HCT116 (cell line): ENCODE data around the gene SYNE4. TPM values are rescaled to one million over a fixed set of nuclear protein-coding genes. Genes with fewer than 3 reads are reported as not detected.

ENCODE experiments used
- ATAC-seq: fragments of 200-7000 bp; cut with Tn5 transposase; 2 replicates; pipeline ENCODE4 v1.9.1; 2020; ENCODE audit warnings: mild to moderate bottlenecking, moderate library complexity
- BruUV-seq: library from RNA; stranded (reverse); fragments of 400-500 nt; replicated peaks from 2 replicates; lab custom pipeline; 2021; lab: Mats Ljungman, UMichigan
- CTCF ChIA-PET: fragments of 300-600 bp; sonication (Branson Sonifier 250); formaldehyde crosslinking; loops from one replicate; lab custom pipeline; 2021; ENCODE audit warnings: antibody characterized with exemption; lab: Charles Lee
- POLR2A ChIA-PET: fragments of 300-600, 350-600 bp; sonication (Branson Sonifier 250); formaldehyde crosslinking; loops from one replicate; lab custom pipeline; 2021; ENCODE audit warnings: antibody characterized with exemption; lab: Charles Lee
- RAD21 ChIA-PET, 2 experiments: fragments of 300-600 bp; sonication (Branson Sonifier 250); formaldehyde crosslinking; loops; one replicate each; lab custom pipeline; 2023; ENCODE audit warnings: low total read pairs in 2 of 2; ENCODE audit not compliant: uncharacterized antibody in 2 of 2, unreplicated experiment in 2 of 2, low non-redundant PET in 1 of 2; lab: Charles Lee
- DNase-seq: peaks from one replicate; pipeline ENCODE4 v3.0.0-alpha.2; 2010; ENCODE audit warnings: low read depth, low spot score
- H2AFZ ChIP-seq: fragments of 200-600 bp; shearing (Covaris generic), sonication (generic); 2 replicates; pipeline ENCODE4 v1.6.1; 2017; ENCODE audit warnings: low read depth, mixed run types, mixed read lengths, antibody characterized with exemption, low read length; ENCODE audit not compliant: poor library complexity, severe bottlenecking
- H3K27ac ChIP-seq: 2 replicates; pipeline ENCODE4 v1.5.1; 2012; ENCODE audit warnings: low read depth, low read length
- H3K27me3 ChIP-seq: fragments of 200-600 bp; sonication (generic); 2 replicates; pipeline ENCODE4 v1.6.1; 2016; ENCODE audit warnings: mixed run types, low read length, mixed read lengths; ENCODE audit not compliant: insufficient read depth
- H3K36me3 ChIP-seq, 2 experiments: fragments of 200-500 bp in 1 of 2; fragments of 200-600 bp in 1 of 2; sonication (Bioruptor generic) in 1 of 2; sonication (generic) in 1 of 2; 2 replicates each; pipeline versions ENCODE4 v1.5.1 to v1.6.1; 2014 to 2016; ENCODE audit warnings: low read length in 2 of 2, inconsistent platforms in 1 of 2, mixed read lengths in 1 of 2, mixed run types in 1 of 2; ENCODE audit not compliant: insufficient read depth in 2 of 2, control insufficient read depth in 1 of 2
- H3K4me1 ChIP-seq, 2 experiments: fragments of 200-600 bp in 1 of 2; sonication (generic) in 1 of 2; 2 replicates each; pipeline versions ENCODE4 v1.5.1 to v1.6.1; 2012 to 2017; ENCODE audit warnings: low read length in 2 of 2, inconsistent platforms in 1 of 2, mild to moderate bottlenecking in 1 of 2, mixed read lengths in 1 of 2, mixed run types in 1 of 2, moderate library complexity in 1 of 2; ENCODE audit not compliant: insufficient read depth in 2 of 2, control insufficient read depth in 1 of 2
- H3K4me2 ChIP-seq: fragments of 200-600 bp; sonication (generic); 2 replicates; pipeline ENCODE4 v1.6.1; 2017; ENCODE audit warnings: mixed run types, low read length, mixed read lengths
- H3K4me3 ChIP-seq, 2 experiments: fragments of 200-600 bp in 1 of 2; sonication (generic) in 1 of 2; replicated peaks in 1 of 2; 2 replicates each; pipeline ENCODE4 v1.5.1; 2011 to 2016; ENCODE audit warnings: low read length in 2 of 2, control low read depth in 1 of 2, low read depth in 1 of 2, mild to moderate bottlenecking in 1 of 2, mixed read lengths in 1 of 2, mixed run types in 1 of 2
- H3K79me2 ChIP-seq: fragments of 200-600 bp; sonication (generic); 2 replicates; pipeline ENCODE4 v1.6.1; 2017; ENCODE audit warnings: mild to moderate bottlenecking, mixed run types, low read length, moderate library complexity, mixed read lengths; ENCODE audit not compliant: insufficient read depth
- H3K9ac ChIP-seq: fragments of 200-600 bp; sonication (generic); 2 replicates; pipeline ENCODE4 v1.6.1; 2016; ENCODE audit warnings: low read length, mixed read lengths
- H3K9me2 ChIP-seq: fragments of 200-600 bp; sonication (generic), shearing (Covaris generic); 2 replicates; pipeline ENCODE4 v1.6.1; 2017; ENCODE audit warnings: mixed run types, mild to moderate bottlenecking, moderate library complexity; ENCODE audit not compliant: insufficient read depth
- H3K9me3 ChIP-seq, 2 experiments: fragments of 200-500 bp in 1 of 2; fragments of 200-600 bp in 1 of 2; sonication (Bioruptor generic) in 1 of 2; sonication (generic) in 1 of 2; 2 replicates each; pipeline ENCODE4 v1.6.1; 2014 to 2017; ENCODE audit warnings: low read length in 2 of 2, mixed read lengths in 2 of 2, inconsistent platforms in 1 of 2, low read depth in 1 of 2, mild to moderate bottlenecking in 1 of 2, mixed run types in 1 of 2, moderate library complexity in 1 of 2; ENCODE audit not compliant: control insufficient read depth in 1 of 2, insufficient read depth in 1 of 2
- H4K20me1 ChIP-seq: fragments of 200-600 bp; sonication (generic), shearing (Covaris generic); 2 replicates; pipeline ENCODE4 v1.6.1; 2017; ENCODE audit warnings: mixed run types, mild to moderate bottlenecking, moderate library complexity; ENCODE audit not compliant: insufficient read depth
- CBX3 ChIP-seq: IDR thresholded peaks from 2 replicates; pipeline ENCODE4 v1.6.1; 2012; ENCODE audit warnings: low read depth
- CEBPB ChIP-seq: IDR thresholded peaks from 2 replicates; pipeline ENCODE4 v1.6.1; 2012; ENCODE audit warnings: low read depth
- intact Hi-C: fragments of 100-400 bp; cut with micrococcal nuclease; formaldehyde crosslinking; loops from 2 replicates; pipeline ENCODE4 v1.10.0; 2022
- total RNA-seq: library from RNA; stranded (reverse); gene quantifications from one replicate; pipeline ENCODE4 v1.2.1, GENCODE V29; 2021; ENCODE audit not compliant: unreplicated experiment
- TF ChIP-seq, protein P1 (sequence below): IDR thresholded peaks from 2 replicates; pipeline ENCODE4 v1.6.1; 2012
- TF ChIP-seq, protein P2 (sequence below), 3 experiments: fragments of 200-600 bp in 1 of 3; sonication (generic) in 1 of 3; IDR thresholded peaks in 2 of 3; conservative IDR thresholded peaks in 1 of 3; 2 replicates each; pipeline ENCODE4 v1.5.1; 2012 to 2017; ENCODE audit warnings: low read depth in 2 of 3, low read length in 2 of 3, antibody characterized with exemption in 1 of 3, borderline replicate concordance in 1 of 3, control low read depth in 1 of 3, mild to moderate bottlenecking in 1 of 3, mixed read lengths in 1 of 3, mixed run types in 1 of 3, moderate library complexity in 1 of 3; ENCODE audit not compliant: insufficient read depth in 1 of 3

SYNE4 gene
- total RNA-seq, 1 experiment from 2014 or later = 27.9 TPM

DNA sequence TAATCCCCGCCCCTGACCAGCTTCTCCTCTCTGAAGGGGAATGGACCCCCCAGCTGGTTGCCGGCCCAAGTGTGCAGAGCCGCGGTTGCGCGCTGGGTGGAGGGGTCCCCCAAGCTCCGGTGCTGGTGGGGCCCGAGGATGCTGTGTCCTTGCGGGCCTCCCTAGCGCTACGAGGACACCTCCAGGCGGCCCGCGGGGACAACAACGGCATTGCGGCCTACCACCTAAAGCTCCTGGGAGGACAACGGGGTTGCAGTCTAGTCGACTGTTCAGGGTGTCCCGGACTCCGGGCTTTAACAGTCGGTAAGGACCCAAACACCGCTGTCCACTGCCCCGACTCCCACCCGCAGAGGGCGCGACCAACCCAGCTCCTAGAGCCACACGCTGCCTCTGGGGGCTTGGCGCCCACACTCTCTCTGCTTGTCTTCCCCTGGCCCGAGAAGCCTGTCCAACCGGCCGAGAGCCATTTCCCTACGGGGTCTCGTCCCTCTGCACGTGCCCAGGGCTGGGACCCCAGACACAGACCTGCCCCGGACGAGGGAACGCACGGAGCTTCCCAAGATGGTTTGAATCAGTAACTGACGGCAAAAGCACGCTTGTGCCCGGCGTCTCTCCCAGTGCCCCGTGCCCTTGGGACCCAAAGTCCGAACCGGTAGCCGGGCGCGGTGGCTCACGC lies 14.6 kb downstream of the SYNE4 start:
- H4K20me1 ChIP-seq = no peaks in the 10 kb centered on the region
- H3K27ac ChIP-seq = no peak overlapping the region; the same call in 1 of the 2 replicates
- no peaks in the 10 kb centered on the region for H3K27me3 ChIP-seq
- H3K9me3 ChIP-seq = no peaks in the 10 kb centered on the region
- no peak overlapping the region for H2AFZ ChIP-seq
- TF ChIP-seq, protein P1, sequence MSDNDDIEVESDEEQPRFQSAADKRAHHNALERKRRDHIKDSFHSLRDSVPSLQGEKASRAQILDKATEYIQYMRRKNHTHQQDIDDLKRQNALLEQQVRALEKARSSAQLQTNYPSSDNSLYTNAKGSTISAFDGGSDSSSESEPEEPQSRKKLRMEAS = no peak
- TF ChIP-seq, protein P2, sequence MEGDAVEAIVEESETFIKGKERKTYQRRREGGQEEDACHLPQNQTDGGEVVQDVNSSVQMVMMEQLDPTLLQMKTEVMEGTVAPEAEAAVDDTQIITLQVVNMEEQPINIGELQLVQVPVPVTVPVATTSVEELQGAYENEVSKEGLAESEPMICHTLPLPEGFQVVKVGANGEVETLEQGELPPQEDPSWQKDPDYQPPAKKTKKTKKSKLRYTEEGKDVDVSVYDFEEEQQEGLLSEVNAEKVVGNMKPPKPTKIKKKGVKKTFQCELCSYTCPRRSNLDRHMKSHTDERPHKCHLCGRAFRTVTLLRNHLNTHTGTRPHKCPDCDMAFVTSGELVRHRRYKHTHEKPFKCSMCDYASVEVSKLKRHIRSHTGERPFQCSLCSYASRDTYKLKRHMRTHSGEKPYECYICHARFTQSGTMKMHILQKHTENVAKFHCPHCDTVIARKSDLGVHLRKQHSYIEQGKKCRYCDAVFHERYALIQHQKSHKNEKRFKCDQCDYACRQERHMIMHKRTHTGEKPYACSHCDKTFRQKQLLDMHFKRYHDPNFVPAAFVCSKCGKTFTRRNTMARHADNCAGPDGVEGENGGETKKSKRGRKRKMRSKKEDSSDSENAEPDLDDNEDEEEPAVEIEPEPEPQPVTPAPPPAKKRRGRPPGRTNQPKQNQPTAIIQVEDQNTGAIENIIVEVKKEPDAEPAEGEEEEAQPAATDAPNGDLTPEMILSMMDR (IDR thresholded peaks at IDR 0.05 in 2 of 3, conservative IDR thresholded peaks at IDR 0.05 in 1 of 3; ENCODE audit: borderline replicate concordance in 1 of 3, insufficient read depth in 1 of 3, low read depth in 2 of 3, low read length in 2 of 3) = 0 out of 6 replicates have a peak, but pooled peaks of 2 of the 3 experiments have one; percentile 6 to 7
- intact Hi-C loops = no loop called here
- DNase-seq = no peak
- no peak for ATAC-seq
- H3K36me3 ChIP-seq = 0 out of 4 replicates have a peak, but pooled peaks cover 0 to 3% of the 10 kb centered on the region in 2 experiments
- BruUV-seq = TSS peak; percentile 45
- ChIA-PET RAD21 (no interaction called here), CTCF (no interaction called here), POLR2A (no interaction called here)
- H3K9ac ChIP-seq = no peak overlapping the region
- H3K9me2 ChIP-seq = no peaks in the 10 kb centered on the region
- peak overlapping the region; percentile 92; the same call in 1 of the 2 replicates for H3K4me2 ChIP-seq
- no peak overlapping the region for H3K4me3 ChIP-seq
- H3K4me1 ChIP-seq = peaks cover 12 to 20% of the 10 kb centered on the region in 2 experiments
- H3K79me2 ChIP-seq = peaks cover 28% of the 10 kb centered on the region

DNA sequence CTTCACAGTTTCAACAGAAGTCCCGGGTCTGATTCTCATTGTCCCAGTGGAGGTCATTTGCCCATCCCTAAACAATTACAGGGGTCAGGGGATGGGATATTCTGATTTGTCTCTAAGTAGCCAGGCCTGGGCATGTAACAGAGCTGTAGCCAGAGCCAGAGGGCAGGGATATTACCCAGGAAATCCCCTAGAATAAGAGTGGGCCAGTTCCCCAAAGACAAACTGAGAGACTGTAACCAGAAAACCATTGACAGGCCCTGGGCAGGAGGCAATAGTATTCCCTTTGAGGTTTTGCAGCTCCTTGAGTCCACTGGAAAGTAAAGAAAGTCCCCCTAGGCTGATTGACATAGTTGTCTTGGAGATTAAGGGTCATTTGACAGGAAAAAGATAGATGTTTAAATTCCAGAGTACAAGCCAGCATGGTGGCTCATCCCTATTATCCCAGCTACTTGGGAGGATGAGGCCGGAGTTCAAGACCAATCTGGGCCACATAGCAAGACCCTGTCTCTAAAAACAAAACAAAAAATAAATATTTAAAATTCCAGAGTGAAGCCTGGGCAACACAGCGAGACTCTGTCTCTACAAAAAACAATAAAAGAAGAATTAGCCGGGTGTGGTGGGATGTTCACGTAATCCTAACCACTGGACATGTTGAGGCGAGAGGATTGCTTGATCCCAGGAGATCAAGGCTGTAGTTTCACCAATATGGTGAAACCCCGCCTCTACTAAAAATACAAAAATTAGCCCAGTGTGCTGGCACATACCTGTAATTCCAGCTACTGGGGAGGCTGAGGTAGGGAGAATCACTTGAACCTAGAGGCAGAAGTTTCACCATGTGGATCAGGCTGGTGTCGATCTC lies 15.5 kb downstream of the SYNE4 start:
- DNase-seq (no peak), ATAC-seq (no peak)
- BruUV-seq = no TSS peak
- Histone ChIP-seq H3K9me2 (no peaks in the 10 kb centered on the region), H3K27ac (no peak overlapping the region; the same call in 1 of the 2 replicates), H3K9ac (no peak overlapping the region), H3K4me1 (peaks cover 13 to 21% of the 10 kb centered on the region in 2 experiments), H2AFZ (no peak overlapping the region), H3K4me3 (no peak overlapping the region), H3K27me3 (no peaks in the 10 kb centered on the region), H4K20me1 (no peaks in the 10 kb centered on the region), H3K9me3 (no peaks in the 10 kb centered on the region), H3K36me3 (0 out of 4 replicates have a peak, but pooled peaks cover 0 to 3% of the 10 kb centered on the region in 2 experiments), H3K79me2 (peaks cover 26% of the 10 kb centered on the region), H3K4me2 (no peak overlapping the region)
- POLR2A ChIA-PET = no interaction called here
- TF ChIP-seq CBX3 (no peak), CEBPB (no peak)
- RAD21 ChIA-PET = no interaction called here
- CTCF ChIA-PET = no interaction called here
- intact Hi-C loops = no loop called here
